Effector CD8-positive, alpha-beta T cell (primary cell): ENCODE data around the gene SEC16B.
"Not testable (repeated sequence)": the region's sequence is repeated elsewhere in the genome, so short reads cannot be mapped to it uniquely, and the experiment has no call there.

Source experiments
- DNase-seq: peaks from one replicate; lab custom pipeline; 2025; lab: John Stamatoyannopoulos, UW
- total RNA-seq, 4 experiments: gene quantifications; one replicate each; lab custom pipeline; 2026; lab: John Stamatoyannopoulos, UW

Gene SEC16B, protein sequence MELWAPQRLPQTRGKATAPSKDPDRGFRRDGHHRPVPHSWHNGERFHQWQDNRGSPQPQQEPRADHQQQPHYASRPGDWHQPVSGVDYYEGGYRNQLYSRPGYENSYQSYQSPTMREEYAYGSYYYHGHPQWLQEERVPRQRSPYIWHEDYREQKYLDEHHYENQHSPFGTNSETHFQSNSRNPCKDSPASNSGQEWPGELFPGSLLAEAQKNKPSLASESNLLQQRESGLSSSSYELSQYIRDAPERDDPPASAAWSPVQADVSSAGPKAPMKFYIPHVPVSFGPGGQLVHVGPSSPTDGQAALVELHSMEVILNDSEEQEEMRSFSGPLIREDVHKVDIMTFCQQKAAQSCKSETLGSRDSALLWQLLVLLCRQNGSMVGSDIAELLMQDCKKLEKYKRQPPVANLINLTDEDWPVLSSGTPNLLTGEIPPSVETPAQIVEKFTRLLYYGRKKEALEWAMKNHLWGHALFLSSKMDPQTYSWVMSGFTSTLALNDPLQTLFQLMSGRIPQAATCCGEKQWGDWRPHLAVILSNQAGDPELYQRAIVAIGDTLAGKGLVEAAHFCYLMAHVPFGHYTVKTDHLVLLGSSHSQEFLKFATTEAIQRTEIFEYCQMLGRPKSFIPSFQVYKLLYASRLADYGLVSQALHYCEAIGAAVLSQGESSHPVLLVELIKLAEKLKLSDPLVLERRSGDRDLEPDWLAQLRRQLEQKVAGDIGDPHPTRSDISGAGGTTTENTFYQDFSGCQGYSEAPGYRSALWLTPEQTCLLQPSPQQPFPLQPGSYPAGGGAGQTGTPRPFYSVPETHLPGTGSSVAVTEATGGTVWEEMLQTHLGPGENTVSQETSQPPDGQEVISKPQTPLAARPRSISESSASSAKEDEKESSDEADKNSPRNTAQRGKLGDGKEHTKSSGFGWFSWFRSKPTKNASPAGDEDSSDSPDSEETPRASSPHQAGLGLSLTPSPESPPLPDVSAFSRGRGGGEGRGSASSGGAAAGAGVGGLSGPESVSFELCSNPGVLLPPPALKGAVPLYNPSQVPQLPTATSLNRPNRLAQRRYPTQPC
- 0 reads per million in 4 experiments for total RNA-seq

DNA sequence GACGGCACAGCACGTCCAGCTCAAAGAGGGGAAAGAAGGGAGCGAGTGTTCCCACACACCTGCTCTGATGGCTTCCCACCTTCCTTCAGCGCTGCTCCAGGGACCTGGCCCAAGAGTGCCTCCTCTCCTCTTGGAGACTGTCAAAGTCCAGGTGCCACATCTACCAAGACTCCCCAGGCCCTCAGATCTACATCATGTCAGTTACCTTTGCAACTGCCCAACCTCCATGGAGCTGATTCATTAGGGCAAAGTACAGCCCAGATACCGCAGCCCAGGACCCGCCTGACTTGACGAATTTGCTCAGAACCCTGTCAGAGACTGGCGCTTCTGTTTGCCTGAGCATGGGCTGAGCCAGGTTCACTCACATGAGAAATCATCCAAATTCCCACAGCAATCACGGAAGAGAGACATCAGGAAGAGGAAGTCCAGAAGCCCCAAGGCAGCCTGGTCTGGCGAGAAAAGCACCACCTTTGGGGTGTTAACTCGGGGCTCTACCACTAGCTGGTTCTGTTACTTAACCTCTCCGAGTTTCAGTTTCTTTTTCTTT, at the start of gene SEC16B:
Gene SEC16B, minus strand, starts transcription at position 234 of the 547 bp plus-strand sequence. CDS start 2,077 bp downstream, outside the sequence.
- no peak for DNase-seq

DNA sequence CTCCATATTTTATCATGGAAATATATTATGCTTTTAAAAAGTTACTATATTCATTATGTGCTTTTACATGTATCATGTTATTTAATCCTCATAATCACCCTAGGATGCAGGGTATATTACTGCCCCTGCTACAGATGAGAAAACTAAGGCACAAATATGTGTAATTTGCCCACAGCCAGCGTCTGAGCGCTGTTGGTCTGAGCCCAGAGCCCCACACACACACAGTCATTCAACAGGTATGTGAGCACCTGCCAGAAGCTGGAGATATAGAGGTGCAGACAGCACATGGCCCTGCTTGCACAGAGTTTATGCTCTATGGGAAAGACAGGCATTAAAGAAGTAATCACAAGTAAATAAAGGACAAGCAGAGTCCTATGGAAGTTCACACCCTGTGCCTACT, 49.8 kb upstream of the SEC16B start:
- no peak for DNase-seq

DNA sequence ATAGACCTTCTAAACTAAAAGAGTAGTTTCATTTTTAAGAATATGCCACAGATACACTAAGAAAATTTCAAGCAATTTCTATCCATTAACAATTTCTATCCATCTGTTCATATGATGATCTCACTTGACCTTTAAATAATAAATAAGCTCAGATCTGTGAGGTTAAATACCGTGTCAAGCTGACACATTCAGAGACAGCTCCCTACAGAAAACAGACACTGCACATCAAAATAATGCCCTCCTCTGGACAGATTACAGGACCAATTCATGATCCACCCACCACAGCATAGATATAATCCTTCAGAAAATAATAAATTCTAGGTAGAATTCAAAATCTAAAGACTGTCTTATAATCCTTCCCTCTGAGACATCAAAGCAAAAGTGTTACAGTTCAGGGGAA, 49.4 kb upstream of the SEC16B start:
- DNase-seq: no peak

DNA sequence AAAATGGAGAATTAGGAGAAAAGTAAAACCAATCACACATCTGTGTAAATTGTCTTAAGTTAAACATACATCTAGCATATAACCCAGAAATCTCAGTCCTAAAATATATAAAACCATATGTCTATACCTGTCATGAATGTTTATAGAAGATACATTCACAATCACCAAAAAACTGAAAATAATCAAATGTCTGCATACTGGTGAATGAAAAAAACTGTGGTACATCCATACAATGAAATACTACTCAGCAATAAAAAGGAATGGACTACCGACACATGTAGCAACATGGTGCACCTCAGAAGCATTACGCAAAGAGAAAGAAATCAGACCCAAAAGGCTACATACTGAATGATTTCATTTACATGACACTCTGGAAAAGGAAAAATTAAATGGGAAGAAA, 47.7 kb upstream of the SEC16B start:
- DNase-seq: no peak

- no peak for DNase-seq
These were observed 42.1 kb upstream of the SEC16B start for GRCh38 chr1:178011864-178012503.

DNA sequence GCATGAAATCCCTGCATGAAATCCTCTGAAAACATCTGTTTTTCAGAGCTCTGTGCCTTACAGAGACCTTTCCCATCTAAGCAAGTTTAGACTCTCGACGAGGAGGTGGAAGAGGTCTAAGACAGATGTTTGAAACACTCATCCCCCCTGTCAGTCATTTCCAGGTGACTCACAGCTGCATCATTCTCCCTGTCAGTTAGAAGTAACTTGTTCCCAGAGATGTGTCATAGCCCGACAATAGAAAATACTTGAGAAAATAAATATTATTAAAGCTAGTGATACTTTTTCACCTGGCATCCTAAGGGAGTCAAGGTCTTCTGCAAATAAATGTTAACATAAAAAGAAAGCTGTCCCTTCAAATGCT, 41.6 kb upstream of the SEC16B start:
- DNase-seq: no peak

DNA sequence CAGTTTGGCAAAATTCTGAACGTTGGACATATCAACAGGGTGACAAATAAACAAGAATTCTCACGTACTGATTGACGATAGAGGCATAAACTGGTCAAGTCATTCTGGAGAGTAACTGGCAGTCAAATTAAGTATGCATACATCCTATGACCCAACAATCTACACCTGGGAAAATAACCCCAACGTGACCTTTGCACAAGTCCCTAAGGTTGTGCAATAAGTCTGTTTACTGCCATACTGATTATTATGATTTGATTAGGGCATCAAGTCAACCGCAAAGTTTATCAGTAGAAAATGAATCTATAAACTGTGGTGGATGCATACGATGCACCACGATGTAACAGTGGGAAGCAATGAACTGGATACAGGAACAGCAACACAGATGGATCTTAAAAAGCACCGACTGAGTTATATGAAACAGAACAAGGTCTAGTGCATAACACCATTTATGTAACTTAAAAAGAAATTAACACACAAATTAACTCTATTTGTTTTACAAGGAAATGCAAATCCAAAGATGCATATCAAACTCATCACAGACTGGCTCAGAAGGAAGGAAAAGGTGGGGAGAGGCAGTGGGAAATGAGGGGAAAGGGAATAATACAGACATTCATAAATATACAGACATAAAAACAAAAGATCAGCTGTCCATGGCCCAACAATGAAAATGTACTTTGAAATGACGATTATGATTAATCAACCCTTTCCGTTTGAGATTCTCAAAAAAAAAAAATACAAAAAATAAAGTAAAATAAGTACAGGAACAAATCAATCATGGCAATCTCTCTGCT, 41.0 kb upstream of the SEC16B start:
- no peak for DNase-seq

GRCh38 chr1:178006043-178006442, 36.2 kb upstream of the SEC16B start:
- no peak for DNase-seq

DNA sequence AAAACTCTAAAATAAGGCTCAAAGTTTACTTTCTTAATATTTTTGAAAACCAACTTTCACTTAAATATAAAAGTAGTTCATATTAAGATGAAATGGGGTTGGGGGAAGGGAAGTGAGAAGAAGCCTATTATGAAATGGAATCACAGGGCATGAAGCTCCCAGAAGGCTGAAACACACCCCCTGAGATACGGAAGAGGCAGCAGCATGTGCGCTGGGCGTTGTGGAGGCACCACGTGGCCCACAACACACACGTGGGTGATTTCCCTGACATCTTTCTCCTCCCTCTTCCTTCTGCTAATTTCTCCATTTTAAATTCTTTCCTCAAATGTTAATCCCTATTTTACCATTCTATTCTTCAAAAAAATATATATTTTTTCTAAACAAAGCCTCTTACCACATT, 35.6 kb upstream of the SEC16B start:
- no peak for DNase-seq

- DNase-seq: no peak
These were observed 35.1 kb upstream of the SEC16B start for GRCh38 chr1:178004926-178005391.

DNA sequence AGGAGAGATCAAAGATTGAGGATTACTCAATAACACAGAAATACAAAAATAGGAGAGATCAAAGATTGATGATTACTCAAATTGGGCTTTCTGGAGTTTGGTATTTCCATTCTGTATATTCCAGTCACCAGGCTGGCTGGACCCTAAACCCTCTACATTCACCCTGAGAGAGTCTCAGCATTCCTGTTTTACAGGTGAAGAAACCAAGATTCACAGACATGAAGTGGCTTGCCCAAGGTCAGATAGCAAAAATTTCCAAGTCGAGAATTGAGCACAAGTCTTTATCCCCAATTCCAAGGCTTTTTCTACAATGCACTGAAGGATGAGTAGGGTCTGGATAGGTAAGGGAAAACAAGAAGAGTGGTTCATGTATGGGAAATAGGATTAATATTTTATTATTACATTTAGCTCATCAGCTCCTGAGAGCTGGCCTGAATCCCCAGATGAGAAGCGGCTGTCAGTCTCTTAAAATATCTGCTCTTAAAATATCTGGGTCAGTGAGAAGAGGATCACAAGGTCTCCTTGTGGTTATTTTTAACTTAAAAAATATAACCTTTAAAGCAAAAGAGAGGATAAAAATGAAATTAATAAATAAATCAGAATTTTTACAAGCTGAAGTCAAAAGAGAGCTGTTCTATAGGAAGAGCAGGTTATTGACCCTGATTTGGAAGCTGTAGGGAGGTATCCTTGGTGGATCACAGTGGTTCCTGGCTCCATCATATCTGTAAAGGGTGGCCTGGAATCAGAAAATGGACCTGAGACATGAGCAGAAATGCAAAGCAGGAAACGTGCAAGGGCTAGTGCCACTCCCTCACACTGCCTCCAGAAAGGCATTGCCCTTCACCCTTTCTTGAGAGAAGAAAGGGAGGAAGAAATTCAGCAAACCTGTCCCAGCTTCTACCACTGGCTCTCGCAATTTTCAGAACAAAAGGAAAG, 29.1 kb upstream of the SEC16B start:
- DNase-seq: no peak

DNA sequence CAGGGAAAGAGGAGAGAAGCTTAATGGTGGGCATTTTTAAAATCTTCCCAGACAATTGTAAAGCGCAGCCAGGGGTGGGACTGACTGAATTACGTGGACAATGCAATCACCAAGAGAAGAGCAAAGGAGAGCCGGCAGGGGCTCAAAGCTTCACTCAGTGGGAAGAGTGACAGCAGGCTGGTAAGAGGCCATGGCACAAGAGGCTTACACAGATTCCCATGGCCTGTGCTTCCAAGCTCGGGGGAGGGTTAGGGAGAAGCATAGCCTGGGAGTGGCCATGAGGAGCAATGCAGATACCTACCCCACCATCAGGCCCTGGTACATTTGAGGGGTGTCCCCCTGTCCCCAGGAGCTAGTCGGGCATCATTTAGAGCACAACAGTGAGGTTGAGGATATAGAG, 27.1 kb upstream of the SEC16B start:
- no peak for DNase-seq

GRCh38 chr1:177995369-177995768, 25.5 kb upstream of the SEC16B start:
- DNase-seq: no peak

- not testable (repeated sequence) for DNase-seq
These were observed 16.4 kb upstream of the SEC16B start for GRCh38 chr1:177986281-177986680.

DNA sequence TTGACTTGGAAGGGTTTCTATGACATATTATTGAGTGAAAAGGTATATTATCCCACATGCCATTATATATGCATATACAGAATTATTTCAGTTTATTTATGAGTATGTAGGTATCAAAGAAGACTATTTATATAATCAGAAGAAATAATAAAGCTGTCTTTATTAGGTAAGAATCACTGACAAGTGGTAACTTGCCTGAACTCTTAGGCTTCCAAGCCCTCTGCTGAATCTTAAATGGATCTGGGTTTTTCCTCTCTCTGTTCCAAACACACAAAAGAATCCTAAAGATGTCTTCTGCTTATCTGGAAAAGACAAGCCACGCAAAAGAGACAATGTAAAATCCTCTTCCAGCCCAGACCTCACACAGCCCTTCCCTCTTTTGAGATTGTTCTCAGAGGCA, 14.9 kb upstream of the SEC16B start:
- no peak for DNase-seq

- no peak for DNase-seq
These were observed 14.3 kb upstream of the SEC16B start for GRCh38 chr1:177984136-177984525.

- no peak for DNase-seq
These were observed 13.8 kb upstream of the SEC16B start for GRCh38 chr1:177983482-177984135.

DNA sequence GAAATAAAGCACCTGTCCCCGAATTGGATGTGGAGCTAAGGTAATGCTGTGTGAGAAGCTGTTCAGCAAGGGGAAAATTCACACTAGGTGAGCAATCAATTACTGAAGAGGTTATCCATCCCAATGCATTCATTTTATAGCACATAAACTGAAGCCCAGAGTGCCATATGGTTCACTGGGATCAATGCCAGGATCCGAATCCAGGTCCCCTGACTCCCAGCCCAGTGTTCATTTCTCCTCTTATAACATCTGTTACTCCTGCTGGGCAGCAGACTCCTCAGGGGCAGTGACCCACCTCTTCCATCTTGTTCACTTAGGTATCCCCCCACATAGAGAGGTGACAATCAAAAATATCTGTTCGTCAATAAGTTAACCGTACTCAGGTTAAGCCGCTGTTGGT, 13.2 kb upstream of the SEC16B start:
- DNase-seq: no peak

GRCh38 chr1:177981200-177981599, 11.3 kb upstream of the SEC16B start:
- no peak for DNase-seq
